ENCODE results near the gene UBE3B.

- no peak for TF ChIP-seq CTCF (conservative IDR thresholded peaks at IDR 0.05)
- no peak for TF ChIP-seq ZFX (IDR thresholded peaks at IDR 0.05)
Measured at GRCh38 chr12:109483346-109483745, 5.9 kb downstream of the UBE3B start.

All from C4-2B (cell line).